ENCODE data around the gene SPRY2.

SPRY2 gene

DNA sequence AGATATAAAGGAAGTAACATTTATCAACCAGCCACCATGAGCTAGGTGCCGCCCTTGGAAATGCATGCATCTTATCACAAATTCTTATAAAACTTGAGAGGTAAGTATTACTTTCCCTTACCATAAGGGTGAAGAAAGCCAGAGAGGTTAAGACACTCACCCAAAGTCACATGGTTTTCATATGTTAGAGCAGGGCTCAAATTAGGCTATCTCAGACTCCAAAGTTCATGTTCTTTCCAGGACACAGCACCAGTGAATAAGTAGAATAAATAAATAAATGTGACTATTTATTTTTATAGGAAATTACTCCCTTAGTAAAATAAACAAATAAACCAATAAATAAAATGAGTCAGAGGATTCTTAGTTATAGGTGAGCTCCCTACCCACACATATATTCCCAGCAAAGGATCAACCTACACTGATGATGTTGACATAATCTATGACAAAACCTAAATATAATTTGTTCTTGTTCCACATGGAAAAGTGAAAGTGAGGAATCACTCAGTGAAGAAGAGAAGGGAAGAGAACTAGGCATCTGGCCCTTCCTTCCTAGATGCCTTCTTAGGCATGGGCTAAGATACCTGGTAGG lies 27.2 kb downstream of the SPRY2 start:
- DNase-seq (ENCODE audit: low read depth), result no peak

DNA sequence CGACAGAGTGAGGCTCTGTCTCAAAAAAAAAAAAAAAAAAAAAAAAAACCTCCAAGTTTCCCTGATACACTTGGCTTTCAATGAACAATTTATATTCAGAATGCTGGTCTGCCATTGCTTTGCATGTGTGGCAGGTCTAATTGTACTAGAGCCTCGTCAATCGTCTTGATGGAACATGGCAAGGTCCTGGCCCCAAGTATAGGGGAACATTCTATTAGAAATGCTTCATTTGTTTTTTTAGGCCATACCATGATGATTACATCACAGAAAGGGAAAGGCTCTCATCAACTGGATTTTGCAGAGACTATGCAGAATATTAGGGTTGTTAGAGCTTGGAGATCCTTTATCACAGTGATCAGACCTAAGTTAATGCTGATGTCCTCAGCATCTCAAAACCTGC lies 28.0 kb downstream of the SPRY2 start:
- DNase-seq (ENCODE audit: low read depth), result no peak

DNA sequence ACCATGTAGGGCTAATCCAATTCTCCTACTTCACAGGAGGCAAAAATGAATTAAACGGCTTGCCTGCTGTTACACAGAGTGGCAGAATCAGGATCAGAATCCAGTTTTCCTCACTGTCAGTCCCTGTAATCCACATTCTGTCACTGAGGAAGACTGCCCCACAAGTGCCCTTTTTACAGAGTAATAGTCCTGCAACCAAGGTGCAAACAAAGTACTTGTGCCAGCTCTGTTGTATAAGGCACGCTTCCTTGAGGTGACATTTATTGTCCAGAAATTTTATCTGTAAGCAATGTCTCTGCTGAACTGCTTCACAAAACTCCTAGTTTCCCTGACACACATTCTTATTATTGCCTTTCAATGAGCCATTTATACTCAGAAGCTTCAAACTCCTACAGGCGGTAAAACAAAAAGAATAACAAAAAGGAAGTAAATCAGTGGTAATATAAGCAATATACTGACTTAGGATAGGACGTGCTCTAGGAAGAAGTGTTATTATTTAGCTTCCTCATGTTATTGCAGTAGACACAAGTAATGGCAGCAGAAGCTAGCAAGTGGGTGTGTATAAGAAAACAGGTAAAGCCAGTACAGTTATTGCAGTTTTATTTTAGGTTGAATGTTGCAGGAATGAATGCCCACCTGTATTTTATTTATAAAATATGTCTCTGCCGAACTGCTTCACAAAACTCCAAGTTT lies 28.8 kb downstream of the SPRY2 start:
- no peak for DNase-seq (ENCODE audit: low read depth)

DNA sequence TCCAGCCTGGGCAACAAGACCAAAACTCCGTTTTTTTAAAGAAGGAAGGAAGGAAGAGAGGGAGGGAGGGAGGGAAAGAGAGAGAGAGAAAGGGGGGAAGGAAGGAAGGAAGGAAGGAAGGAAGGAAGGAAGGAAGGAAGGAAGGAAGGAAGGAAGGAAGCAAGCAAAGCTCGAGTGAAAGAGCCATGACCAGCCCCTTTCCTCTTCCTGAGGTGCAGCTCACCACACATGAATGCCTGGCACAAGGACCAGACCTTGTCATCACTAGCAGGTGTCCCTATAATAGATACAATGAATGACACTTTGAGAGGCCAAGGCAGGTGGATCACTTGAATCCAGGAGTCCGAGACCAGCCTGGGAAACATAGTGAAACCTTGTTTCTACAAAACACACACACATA lies 31.0 kb downstream of the SPRY2 start:
- DNase-seq (ENCODE audit: low read depth), result no peak

DNA sequence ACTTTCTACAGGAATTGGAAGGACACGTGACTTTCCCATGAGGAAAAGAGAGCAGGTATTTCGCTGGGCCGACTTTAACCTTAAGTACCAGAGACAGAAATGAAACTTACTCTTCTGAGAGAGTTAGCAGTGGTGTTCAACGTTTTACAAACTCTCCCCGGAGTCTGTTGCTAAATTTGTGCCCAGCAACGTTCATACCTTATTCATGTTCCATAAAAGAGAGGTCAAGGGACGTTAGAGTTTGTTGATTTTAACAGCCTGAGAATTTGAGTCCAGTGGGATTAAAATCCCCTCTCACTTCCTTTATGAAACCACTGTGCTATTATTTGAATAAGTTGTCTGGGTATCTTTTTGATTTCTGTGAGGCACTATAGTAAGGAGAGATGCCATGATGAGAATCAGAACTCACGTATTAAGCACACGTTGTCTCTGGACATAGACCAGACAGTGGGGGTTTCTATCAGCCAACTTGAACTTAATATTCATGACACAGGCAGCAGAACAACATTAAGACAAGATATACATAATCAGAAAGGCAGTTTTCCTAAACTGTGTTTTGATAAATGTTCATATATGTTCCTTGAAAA lies 33.4 kb downstream of the SPRY2 start:
- DNase-seq (ENCODE audit: low read depth), result no peak

DNA sequence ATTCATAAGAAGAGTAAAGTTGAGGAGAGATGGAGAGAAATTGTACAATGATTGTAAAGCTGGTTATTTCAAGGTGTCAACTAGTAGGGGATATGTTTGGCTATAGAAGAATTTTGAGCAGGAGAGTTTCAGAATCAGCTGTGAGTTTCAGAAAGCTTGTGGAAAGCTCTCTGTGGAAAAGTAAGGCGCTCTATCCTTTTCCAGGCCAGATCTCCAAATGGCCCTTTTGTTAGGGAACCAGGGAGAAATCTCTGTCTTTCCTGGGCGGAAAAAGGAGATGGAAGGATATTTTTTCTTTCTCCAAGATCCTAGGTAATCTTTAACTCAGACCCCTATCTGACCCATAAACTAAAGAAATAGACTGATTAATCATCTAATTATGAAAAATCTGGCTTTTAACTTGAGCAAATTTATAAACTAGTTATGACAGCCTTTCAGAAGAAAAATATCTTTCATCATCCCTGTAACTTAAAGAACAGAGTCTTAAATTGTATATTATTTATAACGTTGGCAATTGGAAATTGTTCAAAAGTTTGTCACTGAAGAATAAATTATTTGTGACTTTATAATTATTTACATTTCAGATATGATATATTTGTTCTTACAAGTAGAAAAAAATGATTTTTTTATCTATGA lies 34.5 kb downstream of the SPRY2 start:
- DNase-seq (ENCODE audit: low read depth), result no peak

DNA sequence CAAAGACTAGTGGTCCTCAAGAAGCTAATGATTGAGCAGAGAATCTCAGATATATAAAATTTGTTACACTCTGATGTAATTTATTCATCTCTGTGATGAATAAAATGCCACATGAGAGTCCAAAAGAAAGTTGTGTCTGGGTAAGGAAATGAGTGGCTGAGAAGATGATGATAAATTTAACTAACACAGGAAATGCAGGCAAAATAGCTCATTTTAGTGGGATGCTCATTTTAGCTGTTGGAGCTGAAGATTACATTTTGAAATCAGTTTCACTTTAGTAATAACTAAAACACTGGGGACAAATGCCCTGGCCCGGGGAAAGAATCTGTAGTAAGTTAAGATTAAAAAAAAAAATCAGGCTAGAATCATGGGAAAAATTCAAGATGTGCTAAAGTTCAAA lies 35.2 kb downstream of the SPRY2 start:
- no peak for DNase-seq (ENCODE audit: low read depth)

DNA sequence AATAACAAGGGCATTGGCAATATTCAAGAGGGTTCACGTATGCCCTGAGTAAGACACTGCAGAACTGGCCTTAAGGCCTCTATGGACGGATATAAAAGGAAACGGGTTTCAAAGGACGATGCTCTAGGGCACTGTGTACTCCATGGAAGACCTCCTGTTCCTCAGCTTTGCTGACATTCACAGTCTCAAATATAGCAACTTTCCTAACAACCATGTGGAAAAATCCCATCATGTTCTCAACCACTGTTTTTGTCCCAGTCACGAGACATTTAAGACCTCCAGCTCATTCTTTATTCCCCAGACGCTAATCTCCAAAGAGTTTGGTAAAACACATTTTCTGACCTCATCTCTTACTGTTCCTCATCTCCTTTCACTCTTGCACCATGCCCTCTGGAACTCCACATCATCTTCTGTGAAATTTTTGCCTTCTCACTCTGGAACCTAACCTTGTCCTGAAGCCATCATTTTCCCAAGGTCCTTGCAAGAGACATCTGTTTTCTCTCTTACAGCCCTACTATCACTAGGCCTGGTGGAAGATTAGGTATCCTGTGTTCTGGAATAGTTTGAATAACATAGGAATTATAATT lies 37.6 kb downstream of the SPRY2 start:
- DNase-seq (ENCODE audit: low read depth), result no peak

DNA sequence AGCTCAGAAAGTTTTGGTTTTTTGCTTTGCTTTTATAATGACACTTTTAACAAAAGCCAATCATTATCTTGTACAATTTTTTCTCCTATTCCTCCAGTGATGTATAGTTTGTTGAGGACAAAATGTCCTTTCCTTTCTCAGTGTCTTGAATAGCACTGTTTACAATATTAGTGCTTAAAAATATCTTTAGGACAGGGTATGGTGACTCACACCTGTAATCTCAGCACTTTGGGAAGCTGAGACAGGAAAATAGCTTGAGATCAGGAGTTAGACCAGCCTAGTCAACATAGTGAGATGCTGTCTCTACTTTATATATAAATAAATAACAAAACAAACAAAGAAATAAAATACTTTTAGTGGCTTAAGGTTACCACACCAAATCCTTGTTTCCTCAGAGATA lies 41.9 kb downstream of the SPRY2 start:
- no peak for DNase-seq (ENCODE audit: low read depth)

DNA sequence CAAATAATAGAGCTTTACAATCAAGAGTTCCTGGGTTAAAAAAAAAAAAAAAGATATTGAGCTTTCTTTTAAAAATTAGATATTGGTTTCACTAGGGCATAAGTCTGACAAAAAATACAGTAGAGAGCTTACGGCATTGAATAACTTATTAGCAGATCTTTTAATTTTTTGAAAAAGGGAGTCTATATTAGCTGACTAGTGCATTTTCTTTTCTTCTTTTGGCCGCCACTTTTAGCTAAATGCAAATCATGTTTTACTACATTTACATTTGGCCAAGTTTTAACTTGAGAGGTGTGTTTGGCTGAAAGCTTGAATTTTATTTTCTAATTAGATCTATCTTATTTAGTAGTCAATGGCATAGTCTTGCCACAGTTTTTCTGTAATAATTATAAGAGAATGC lies 43.4 kb downstream of the SPRY2 start:
- no peak for DNase-seq (ENCODE audit: low read depth)

DNA sequence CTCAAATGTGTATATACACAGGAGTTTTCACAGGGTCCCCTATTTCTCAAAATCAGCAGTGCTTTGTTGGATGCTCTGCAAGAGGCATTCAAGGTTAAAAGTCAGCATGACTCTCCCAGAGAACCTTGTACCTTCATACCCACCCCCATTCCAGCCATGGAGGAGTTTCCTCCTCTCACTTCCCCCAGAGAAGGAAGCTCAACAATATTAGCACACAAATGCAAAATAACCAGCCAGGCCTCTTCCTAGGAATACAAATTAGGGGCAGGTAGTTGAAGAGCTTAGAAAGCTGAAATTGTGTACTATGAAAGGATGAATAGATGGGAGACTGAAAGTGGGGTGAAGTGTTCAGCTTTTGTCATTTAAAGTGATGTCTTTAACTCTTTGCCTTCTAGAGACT lies 43.8 kb downstream of the SPRY2 start:
- DNase-seq (ENCODE audit: low read depth), result no peak

DNA sequence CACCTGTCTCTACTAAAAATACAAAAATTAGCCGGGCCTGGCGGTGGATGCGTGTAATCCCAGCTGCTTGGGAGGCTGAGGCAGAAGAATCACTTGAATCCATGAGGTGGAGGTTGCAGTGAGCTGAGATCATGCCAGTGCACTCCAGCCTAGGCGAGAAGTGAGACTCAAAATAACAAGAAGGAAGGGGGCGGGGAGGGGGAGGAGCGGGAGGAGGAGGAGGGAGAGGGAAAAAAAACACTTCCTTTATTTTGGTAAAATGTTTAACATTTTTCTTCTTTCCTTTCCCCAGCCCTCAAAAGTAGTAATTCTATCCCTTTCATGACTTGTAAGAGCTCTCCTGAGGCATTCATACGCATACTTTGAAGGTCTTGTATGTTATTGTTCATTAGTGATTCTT lies 44.3 kb downstream of the SPRY2 start:
- no peak for DNase-seq (ENCODE audit: low read depth)

DNA sequence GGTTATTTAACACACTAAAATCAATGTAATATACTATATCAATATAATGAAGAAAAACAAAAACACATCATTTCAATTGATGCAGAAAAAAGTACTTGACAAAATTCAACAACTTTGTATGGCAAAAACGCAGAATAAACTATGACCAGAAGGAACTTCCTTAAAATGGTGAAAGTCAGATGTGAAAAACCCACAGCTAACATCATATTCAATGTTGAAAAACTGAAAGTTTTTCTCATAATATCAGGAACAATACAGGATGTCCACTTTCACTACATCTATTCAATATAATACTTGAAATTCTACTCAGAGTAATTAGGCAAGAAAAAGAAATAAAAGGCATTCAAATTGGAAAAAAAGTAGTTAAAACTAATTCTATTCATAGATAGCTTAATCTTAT lies 50.3 kb downstream of the SPRY2 start:
- DNase-seq (ENCODE audit: low read depth), result no peak

Data from stimulated activated CD8-positive, alpha-beta memory T cell treated with anti-CD3 and anti-CD28 coated beads, Interleukin-12 subunit alpha, Interleukin-12 subunit beta, amount 100 ng/mL, for 1 hour (primary cell).